ENCODE results near the gene PHLDB1.
A peak's percentile ranks its signal among the peaks of the same experiment; 100 is the strongest.
"Not testable (repeated sequence)": the region's sequence is repeated elsewhere in the genome, so short reads cannot be mapped to it uniquely, and the experiment has no call there.

The PHLDB1 gene

GRCh38 chr11:118687906-118688305 is 80.5 kb downstream of the PHLDB1 start:
- no peak for DNase-seq (ENCODE audit: extremely low spot score)
- POLR2A ChIA-PET: interaction anchor here (1.0 kb wide), 1 partner anchor 103 kb away, joined by 3 read pairs; the partner anchor contains the start of gene DDX6
- CTCF ChIA-PET: interaction anchor here (1.2 kb wide), 1 partner anchor 10 kb away, joined by 6 read pairs; no protein-coding TSS in a partner anchor
- TF ChIP-seq FOXM1 (IDR thresholded peaks at IDR 0.05; ENCODE audit: borderline replicate concordance): no peak
- TF ChIP-seq ZNF384 (IDR thresholded peaks at IDR 0.05): no peak
- TF ChIP-seq FOXA1 (IDR thresholded peaks at IDR 0.05): no peak
- no peak for TF ChIP-seq FOXK2 (IDR thresholded peaks at IDR 0.05)
- no peak for TF ChIP-seq CTBP1 (IDR thresholded peaks at IDR 0.05; ENCODE audit: borderline replicate concordance)
- TF ChIP-seq HDGF (IDR thresholded peaks at IDR 0.05; ENCODE audit: borderline replicate concordance): no peak
- TF ChIP-seq LEF1 (IDR thresholded peaks at IDR 0.05; ENCODE audit: borderline replicate concordance): no peak
- no peak for TF ChIP-seq ARNT (IDR thresholded peaks at IDR 0.05)
- TF ChIP-seq ELF4 (IDR thresholded peaks at IDR 0.05): no peak
- no peak for TF ChIP-seq NFRKB (IDR thresholded peaks at IDR 0.05)

GRCh38 chr11:118688339-118688738 is 80.9 kb downstream of the PHLDB1 start:
- not testable (repeated sequence) for DNase-seq (ENCODE audit: extremely low spot score)
- ChIA-PET POLR2A (interaction anchor here (1.0 kb wide), 1 partner anchor 102 kb away, joined by 3 read pairs; the partner anchor contains the start of gene DDX6), CTCF (interaction anchor here (1.5 to 2.1 kb wide), 2 partner anchors 9 to 207 kb away, joined by 4 to 8 read pairs; partner anchors contain the start of gene TREH)

DNA sequence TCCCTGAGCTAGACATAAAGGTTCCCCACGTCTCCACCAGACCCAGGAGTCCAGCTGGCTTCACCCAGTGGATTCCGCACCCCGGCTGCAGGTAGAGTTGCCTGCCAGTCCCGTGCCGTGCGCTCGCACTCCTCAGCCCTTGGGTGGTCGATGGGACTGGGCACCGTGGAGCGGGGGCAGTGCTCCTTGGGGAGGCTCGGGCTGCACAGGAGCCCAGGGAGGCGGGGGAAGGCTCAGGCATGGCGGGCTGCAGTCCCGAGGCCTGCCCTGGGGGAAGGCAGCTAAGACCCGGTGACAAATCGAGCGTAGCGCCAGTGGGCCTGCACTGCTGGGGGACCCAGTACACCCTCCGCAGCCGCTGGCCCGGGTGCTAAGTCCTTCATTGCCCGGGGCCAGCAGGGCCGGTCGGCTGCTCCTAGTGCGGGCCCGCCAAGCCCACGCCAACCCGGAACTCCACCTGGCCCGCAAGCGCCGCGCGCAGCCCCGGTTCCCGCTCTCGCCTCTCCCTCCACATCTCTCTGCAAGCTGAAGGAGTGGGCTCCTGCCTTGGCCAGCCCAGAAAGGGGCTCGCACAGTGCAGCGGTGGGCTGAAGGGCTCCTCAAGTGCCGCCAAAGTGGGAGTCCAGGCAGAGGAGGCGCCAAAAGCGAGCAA is 81.6 kb downstream of the PHLDB1 start:
- no peak for DNase-seq (ENCODE audit: extremely low spot score)
- ChIA-PET POLR2A (interaction anchor here (0.7 to 1.4 kb wide), 4 partner anchors 54 to 102 kb away, joined by 3 to 5 read pairs (median 4); partner anchors contain the start of gene DDX6), CTCF (interaction anchor here (0.6 to 2.1 kb wide), 11 partner anchors 8 to 206 kb away, joined by 3 to 11 read pairs (median 4); partner anchors contain the start of genes CXCR5 and TREH)
- TF ChIP-seq ARNT (IDR thresholded peaks at IDR 0.05) (no peak), ZNF384 (IDR thresholded peaks at IDR 0.05) (no peak), BHLHE40 (IDR thresholded peaks at IDR 0.05; ENCODE audit: borderline replicate concordance) (no peak), LEF1 (IDR thresholded peaks at IDR 0.05; ENCODE audit: borderline replicate concordance) (no peak), HDGF (IDR thresholded peaks at IDR 0.05; ENCODE audit: borderline replicate concordance) (no peak), TARDBP (IDR thresholded peaks at IDR 0.05) (no peak), L3MBTL2 (conservative IDR thresholded peaks at IDR 0.05) (no peak), SP1 (IDR thresholded peaks at IDR 0.05) (no peak), NFRKB (IDR thresholded peaks at IDR 0.05) (no peak), SUZ12 (IDR thresholded peaks at IDR 0.05) (no peak), FOXM1 (IDR thresholded peaks at IDR 0.05; ENCODE audit: borderline replicate concordance) (no peak), ELF4 (IDR thresholded peaks at IDR 0.05) (no peak), FOXK2 (IDR thresholded peaks at IDR 0.05) (no peak), FOXA1 (IDR thresholded peaks at IDR 0.05) (no peak), CTBP1 (IDR thresholded peaks at IDR 0.05; ENCODE audit: borderline replicate concordance) (no peak)
- TF ChIP-seq, protein P1, sequence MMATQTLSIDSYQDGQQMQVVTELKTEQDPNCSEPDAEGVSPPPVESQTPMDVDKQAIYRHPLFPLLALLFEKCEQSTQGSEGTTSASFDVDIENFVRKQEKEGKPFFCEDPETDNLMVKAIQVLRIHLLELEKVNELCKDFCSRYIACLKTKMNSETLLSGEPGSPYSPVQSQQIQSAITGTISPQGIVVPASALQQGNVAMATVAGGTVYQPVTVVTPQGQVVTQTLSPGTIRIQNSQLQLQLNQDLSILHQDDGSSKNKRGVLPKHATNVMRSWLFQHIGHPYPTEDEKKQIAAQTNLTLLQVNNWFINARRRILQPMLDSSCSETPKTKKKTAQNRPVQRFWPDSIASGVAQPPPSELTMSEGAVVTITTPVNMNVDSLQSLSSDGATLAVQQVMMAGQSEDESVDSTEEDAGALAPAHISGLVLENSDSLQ (IDR thresholded peaks at IDR 0.05): no peak

GRCh38 chr11:118689503-118689851 is 82.1 kb downstream of the PHLDB1 start:
- no peak for TF ChIP-seq CTBP1 (IDR thresholded peaks at IDR 0.05; ENCODE audit: borderline replicate concordance)
- TF ChIP-seq LEF1 (IDR thresholded peaks at IDR 0.05; ENCODE audit: borderline replicate concordance): no peak
- no peak for TF ChIP-seq ZNF384 (IDR thresholded peaks at IDR 0.05)
- no peak for TF ChIP-seq TARDBP (IDR thresholded peaks at IDR 0.05)
- TF ChIP-seq FOXM1 (IDR thresholded peaks at IDR 0.05; ENCODE audit: borderline replicate concordance): no peak
- no peak for TF ChIP-seq HDGF (IDR thresholded peaks at IDR 0.05; ENCODE audit: borderline replicate concordance)
- no peak for TF ChIP-seq SP1 (IDR thresholded peaks at IDR 0.05)
- no peak for TF ChIP-seq L3MBTL2 (conservative IDR thresholded peaks at IDR 0.05)
- no peak for TF ChIP-seq ELF4 (IDR thresholded peaks at IDR 0.05)
- no peak for TF ChIP-seq NFRKB (IDR thresholded peaks at IDR 0.05)
- no peak for TF ChIP-seq SUZ12 (IDR thresholded peaks at IDR 0.05)
- TF ChIP-seq BHLHE40 (IDR thresholded peaks at IDR 0.05; ENCODE audit: borderline replicate concordance): no peak
- DNase-seq (ENCODE audit: extremely low spot score): no peak
- ChIA-PET POLR2A (interaction anchor here (0.7 to 1.4 kb wide), 4 partner anchors 54 to 413 kb away, joined by 3 to 5 read pairs (median 4); partner anchors contain the start of gene DDX6), CTCF (interaction anchor here (0.6 to 2.1 kb wide), 21 partner anchors 9 to 270 kb away, joined by 3 to 11 read pairs (median 4); partner anchors contain the start of genes CXCR5 and TREH)

DNA sequence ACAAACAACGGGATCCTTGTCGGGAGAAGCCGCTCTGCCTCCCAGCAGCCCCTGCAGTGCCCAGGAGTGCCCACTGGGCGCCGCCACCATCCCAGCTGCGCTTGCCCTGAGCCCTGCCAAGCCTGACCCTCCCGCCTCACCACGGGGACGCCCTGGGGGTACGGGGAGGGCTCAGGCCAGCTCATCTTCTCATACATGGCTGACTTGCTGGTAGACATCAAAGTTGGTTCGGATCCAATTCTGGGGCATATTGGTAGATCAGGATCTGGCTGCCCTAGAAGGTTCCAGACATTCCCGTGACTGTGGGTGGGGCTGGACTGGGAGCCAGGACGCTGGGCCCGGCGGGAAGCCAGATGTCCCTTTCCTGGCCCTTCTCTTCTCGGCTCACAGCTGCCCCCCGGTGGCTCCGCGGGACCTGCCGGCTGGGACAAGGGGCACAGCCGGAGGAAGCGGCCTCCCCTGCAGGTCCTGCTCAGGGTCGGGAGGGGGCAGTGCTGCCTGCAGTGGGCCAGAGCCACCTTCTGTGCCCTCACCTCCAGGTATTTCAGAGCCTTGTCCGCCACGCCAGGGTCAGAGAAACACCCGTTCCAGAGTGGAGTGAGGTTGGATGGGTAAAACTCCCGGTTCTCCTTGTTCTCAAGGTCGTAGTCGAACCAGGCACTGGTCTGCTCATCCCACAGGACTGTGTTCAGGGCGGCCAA is 82.6 kb downstream of the PHLDB1 start:
- ChIA-PET POLR2A (interaction anchor here (0.7 to 1.4 kb wide), 4 partner anchors 55 to 413 kb away, joined by 3 to 5 read pairs (median 4); partner anchors contain the start of gene DDX6), CTCF (interaction anchor here (0.6 to 2.1 kb wide), 21 partner anchors 9 to 270 kb away, joined by 3 to 11 read pairs (median 4); partner anchors contain the start of genes CXCR5 and TREH)
- peak; percentile 94 for DNase-seq (ENCODE audit: extremely low spot score)
- TF ChIP-seq LEF1 (IDR thresholded peaks at IDR 0.05; ENCODE audit: borderline replicate concordance) (no peak), SUZ12 (IDR thresholded peaks at IDR 0.05) (no peak), TARDBP (IDR thresholded peaks at IDR 0.05) (no peak), L3MBTL2 (conservative IDR thresholded peaks at IDR 0.05) (no peak), CTBP1 (IDR thresholded peaks at IDR 0.05; ENCODE audit: borderline replicate concordance) (no peak), FOXM1 (IDR thresholded peaks at IDR 0.05; ENCODE audit: borderline replicate concordance) (no peak), ARNT (IDR thresholded peaks at IDR 0.05) (no peak), FOXA1 (IDR thresholded peaks at IDR 0.05) (no peak), ELF4 (IDR thresholded peaks at IDR 0.05) (no peak), FOXK2 (IDR thresholded peaks at IDR 0.05) (no peak), SP1 (IDR thresholded peaks at IDR 0.05) (no peak)
- TF ChIP-seq, protein P1 (IDR thresholded peaks at IDR 0.05): no peak
